ENCODE results near the gene PRSS12. TPM values are rescaled to one million over a fixed set of nuclear protein-coding genes. Genes with fewer than 3 reads are reported as not detected.

Gene PRSS12
- total RNA-seq, 1 experiment from 2014 or later = 13.8 TPM

GRCh38 chr4:118360106-118360505 is 7.3 kb upstream of the PRSS12 start:
- H3K4me2 ChIP-seq (ENCODE audit: low read length) = no peak overlapping the region
- no peaks in the 10 kb centered on the region for H3K79me2 ChIP-seq (ENCODE audit: insufficient read depth, low read length)
- CTCF ChIA-PET = no interaction called here
- no peaks in the 10 kb centered on the region for H3K27me3 ChIP-seq (ENCODE audit: insufficient read depth, low read length)
- no peaks in the 10 kb centered on the region for H3K36me3 ChIP-seq (ENCODE audit: control insufficient read depth in 1 of 2, insufficient read depth in 2 of 2, low read length in 2 of 2)
- no peak overlapping the region for H3K9ac ChIP-seq (ENCODE audit: low read length)
- DNase-seq (ENCODE audit: low read depth, low spot score) (no peak), ATAC-seq (no peak)
- H3K27ac ChIP-seq (ENCODE audit: low read depth, low read length) = no peak overlapping the region
- no peaks in the 10 kb centered on the region for H3K9me3 ChIP-seq (ENCODE audit: control insufficient read depth in 1 of 2, insufficient read depth in 1 of 2, low read depth in 1 of 2, low read length in 2 of 2)
- H3K4me1 ChIP-seq (ENCODE audit: control insufficient read depth in 1 of 2, insufficient read depth in 2 of 2, low read length in 2 of 2) = no peaks in the 10 kb centered on the region
- no peaks in the 10 kb centered on the region for H4K20me1 ChIP-seq (ENCODE audit: insufficient read depth)
- BruUV-seq (replicated peaks) = no TSS peak
- no peak for TF ChIP-seq CBX3 (IDR thresholded peaks at IDR 0.05; ENCODE audit: low read depth)
- TF ChIP-seq ZNF274 (IDR thresholded peaks at IDR 0.05; ENCODE audit: low read depth, low read length) = no peak
- TF ChIP-seq YY1 (IDR thresholded peaks at IDR 0.05; ENCODE audit: extremely low read depth, insufficient replicate concordance, low read depth, low read length) = no peak
- TF ChIP-seq EZH2 (IDR thresholded peaks at IDR 0.05) = no peak
- TF ChIP-seq SP1 (IDR thresholded peaks at IDR 0.05; ENCODE audit: low read depth) = no peak
- TF ChIP-seq SRF (IDR thresholded peaks at IDR 0.05; ENCODE audit: low read depth) = no peak
- no peak for TF ChIP-seq REST (IDR thresholded peaks at IDR 0.05; ENCODE audit: low read depth)
- no peak for TF ChIP-seq ZBTB33 (IDR thresholded peaks at IDR 0.05; ENCODE audit: extremely low read depth, insufficient replicate concordance, low read length)
- no peak for TF ChIP-seq CEBPB (IDR thresholded peaks at IDR 0.05; ENCODE audit: low read depth)
- no peak for TF ChIP-seq MAX (IDR thresholded peaks at IDR 0.05)
- no peak for TF ChIP-seq CTCF (IDR thresholded peaks at IDR 0.05 in 2 of 3, conservative IDR thresholded peaks at IDR 0.05 in 1 of 3; ENCODE audit: borderline replicate concordance in 1 of 3, insufficient read depth in 1 of 3, low read depth in 2 of 3, low read length in 2 of 3)
- no peak for TF ChIP-seq EZH2phosphoT487 (IDR thresholded peaks at IDR 0.05; ENCODE audit: borderline replicate concordance)
- TF ChIP-seq SIN3A (IDR thresholded peaks at IDR 0.05; ENCODE audit: low read depth) = no peak
- TF ChIP-seq JUND (IDR thresholded peaks at IDR 0.05) = no peak
- POLR2A ChIA-PET = no interaction called here
- RAD21 ChIA-PET (ENCODE audit: low non-redundant PET in 1 of 2, low total read pairs in 2 of 2, uncharacterized antibody in 2 of 2, unreplicated experiment in 2 of 2) = interaction anchor here in 1 of 2 experiments (0.7 kb wide), 1 partner anchor 145 kb away, joined by 3 read pairs; no protein-coding TSS in a partner anchor
- no peak overlapping the region for H3K4me3 ChIP-seq (replicated peaks in 1 of 2; ENCODE audit: low read depth in 1 of 2, low read length in 2 of 2)
- intact Hi-C loops (cut with micrococcal nuclease) = no loop called here
- H3K9me2 ChIP-seq (ENCODE audit: insufficient read depth) = no peaks in the 10 kb centered on the region
- H2AFZ ChIP-seq (ENCODE audit: low read depth, low read length, poor library complexity, severe bottlenecking) = no peak overlapping the region
